Measurements from ENCODE around the gene CA5A.
"Not testable (repeated sequence)": the region's sequence is repeated elsewhere in the genome, so short reads cannot be mapped to it uniquely, and the experiment has no call there.

Gene CA5A

GRCh38 chr16:87946596-87947347 lies 10.4 kb upstream of the CA5A start:
- no peak for DNase-seq

GRCh38 chr16:87945351-87946042 lies 9.2 kb upstream of the CA5A start:
- DNase-seq, result no peak

GRCh38 chr16:87942680-87943079 lies 6.4 kb upstream of the CA5A start:
- DNase-seq, result no peak

- no peak for DNase-seq
These were observed 3.5 kb upstream of the CA5A start for GRCh38 chr16:87939562-87940423.

GRCh38 chr16:87938412-87938949 lies 2.2 kb upstream of the CA5A start:
- DNase-seq, result no peak

GRCh38 chr16:87937231-87937542 lies 858 bp upstream of the CA5A start:
- DNase-seq, result not testable (repeated sequence)

GRCh38 chr16:87936016-87936374 lies 334 bp downstream of the CA5A start:
- DNase-seq, result not testable (repeated sequence)

GRCh38 chr16:87934752-87935425 lies 1.4 kb downstream of the CA5A start:
- not testable (repeated sequence) for DNase-seq

GRCh38 chr16:87933140-87933495 lies 3.2 kb downstream of the CA5A start:
- DNase-seq, result no peak

GRCh38 chr16:87932475-87933139 lies 3.7 kb downstream of the CA5A start:
- not testable (repeated sequence) for DNase-seq

- no peak for DNase-seq
These were observed 4.8 kb downstream of the CA5A start for GRCh38 chr16:87931504-87931903.

GRCh38 chr16:87930456-87930855 lies 5.9 kb downstream of the CA5A start:
- no peak for DNase-seq

GRCh38 chr16:87929986-87930385 lies 6.3 kb downstream of the CA5A start:
- DNase-seq, result no peak

- DNase-seq, result no peak
These were observed 9.2 kb downstream of the CA5A start for GRCh38 chr16:87927195-87927562.

- DNase-seq, result peak; percentile 28 to 31
These were observed 9.8 kb downstream of the CA5A start for GRCh38 chr16:87926246-87927194.

- no peak for DNase-seq
These were observed 11.3 kb downstream of the CA5A start for GRCh38 chr16:87924811-87925670.

- DNase-seq, result no peak
These were observed 12.1 kb downstream of the CA5A start for GRCh38 chr16:87924041-87924810.

- no peak for DNase-seq
These were observed 14.0 kb downstream of the CA5A start for GRCh38 chr16:87922250-87922871.

GRCh38 chr16:87921236-87921773 lies 15.0 kb downstream of the CA5A start:
- DNase-seq, result no peak
